GM18873 (cell line): ENCODE results near the gene HPS5.
"Not testable (repeated sequence)": the region's sequence is repeated elsewhere in the genome, so short reads cannot be mapped to it uniquely, and the experiment has no call there.

Source experiments
- ATAC-seq: cut with Tn5 transposase; IDR thresholded peaks from one replicate; pipeline ENCODE4 v1.9.1; 2021; ENCODE audit warnings: mild to moderate bottlenecking, moderate library complexity, moderate number of reproducible peaks; ENCODE audit not compliant: unreplicated experiment, low FRiP score

The HPS5 gene

DNA sequence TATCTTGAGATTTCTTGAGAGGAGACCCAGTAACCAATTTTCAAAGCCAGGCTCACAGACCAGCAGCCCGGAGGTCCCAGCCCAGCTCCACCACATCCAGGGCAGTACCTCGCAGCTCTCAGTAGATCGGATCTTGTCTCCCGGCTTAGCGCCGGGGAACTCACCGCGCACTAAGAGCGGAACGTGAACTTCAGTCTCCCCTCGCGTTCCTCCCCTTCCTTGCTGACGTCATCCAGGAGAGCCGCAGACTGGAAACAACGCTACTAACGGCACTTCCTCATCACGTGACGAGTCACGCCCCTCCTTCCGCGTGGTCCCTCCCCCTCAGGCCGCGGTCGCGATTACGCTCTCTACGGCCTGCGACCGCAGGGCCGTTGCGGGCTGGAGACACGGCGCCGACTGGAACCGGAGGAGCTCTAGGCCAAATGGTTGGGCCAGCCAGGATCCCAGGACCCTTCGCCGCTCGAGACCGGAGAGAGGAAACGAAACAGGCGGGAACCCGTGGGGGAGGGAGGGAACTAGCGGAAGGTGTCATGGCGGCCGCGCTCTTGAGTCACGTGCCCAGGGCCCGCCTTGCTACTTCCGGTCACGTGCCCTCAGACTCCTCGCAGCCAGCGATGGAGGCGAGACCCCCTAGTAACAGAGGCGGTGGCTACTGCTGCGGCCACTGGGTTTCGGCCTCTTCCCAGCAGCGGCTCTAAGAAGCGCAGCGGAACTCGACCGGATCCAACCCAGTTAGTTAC lies at the start of gene HPS5, which contains the start of gene GTF2H1:
HPS5 (minus strand) TSS at position 172 of the 743 bp plus-strand sequence. CDS start 4,282 bp downstream, outside the sequence.
GTF2H1 (plus strand) TSS at position 599 of the 743 bp plus-strand sequence. CDS start 10,508 bp downstream, outside the sequence.
- peak; percentile 82 for ATAC-seq

DNA sequence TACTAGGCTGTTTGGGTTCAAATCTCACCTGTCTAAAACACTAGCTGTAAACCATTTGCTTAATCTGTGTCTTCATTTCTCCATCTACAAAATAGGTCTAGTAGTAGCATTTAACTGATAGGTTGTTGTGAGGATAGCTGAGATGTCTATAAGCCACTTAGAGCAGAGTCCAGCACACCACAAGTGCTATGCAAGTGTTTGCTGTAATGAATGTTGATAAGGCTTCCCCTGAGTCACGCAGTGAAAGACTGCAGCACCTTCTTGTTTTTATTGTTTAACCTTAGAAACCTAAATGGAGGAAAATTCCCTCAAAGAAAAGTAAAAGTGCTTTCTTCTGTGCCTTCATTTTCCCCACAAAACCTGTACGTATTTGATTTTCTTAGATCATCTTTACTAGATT lies 49.3 kb upstream of the HPS5 start:
- ATAC-seq, result no peak

- no peak for ATAC-seq
Measured at GRCh38 chr11:18369398-18369797, 47.5 kb upstream of the HPS5 start.

GRCh38 chr11:18368221-18368620 lies 46.3 kb upstream of the HPS5 start:
- no peak for ATAC-seq

DNA sequence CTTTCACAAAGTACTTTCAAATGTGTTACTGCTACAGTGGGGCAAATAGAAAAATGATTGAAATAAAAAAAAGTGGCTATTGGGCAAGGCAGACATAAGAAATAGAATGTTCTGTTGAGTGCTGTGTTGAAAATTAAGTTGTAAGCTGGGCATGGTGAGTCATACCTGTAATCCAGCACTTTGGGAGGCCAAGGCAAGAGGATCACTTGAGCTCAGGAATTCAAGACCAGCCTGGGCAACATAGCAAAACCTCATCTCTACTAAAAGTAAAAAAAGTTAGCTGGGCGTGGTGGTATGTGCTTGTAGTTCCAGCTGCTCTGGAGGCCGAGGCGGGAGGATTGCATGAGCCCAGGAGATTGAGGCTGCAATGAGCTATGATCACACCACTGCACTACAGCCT lies 45.5 kb upstream of the HPS5 start:
- ATAC-seq, result no peak

GRCh38 chr11:18366286-18366685 lies 44.3 kb upstream of the HPS5 start:
- no peak for ATAC-seq

- ATAC-seq, result no peak
Measured at GRCh38 chr11:18365741-18366140, 43.8 kb upstream of the HPS5 start.

DNA sequence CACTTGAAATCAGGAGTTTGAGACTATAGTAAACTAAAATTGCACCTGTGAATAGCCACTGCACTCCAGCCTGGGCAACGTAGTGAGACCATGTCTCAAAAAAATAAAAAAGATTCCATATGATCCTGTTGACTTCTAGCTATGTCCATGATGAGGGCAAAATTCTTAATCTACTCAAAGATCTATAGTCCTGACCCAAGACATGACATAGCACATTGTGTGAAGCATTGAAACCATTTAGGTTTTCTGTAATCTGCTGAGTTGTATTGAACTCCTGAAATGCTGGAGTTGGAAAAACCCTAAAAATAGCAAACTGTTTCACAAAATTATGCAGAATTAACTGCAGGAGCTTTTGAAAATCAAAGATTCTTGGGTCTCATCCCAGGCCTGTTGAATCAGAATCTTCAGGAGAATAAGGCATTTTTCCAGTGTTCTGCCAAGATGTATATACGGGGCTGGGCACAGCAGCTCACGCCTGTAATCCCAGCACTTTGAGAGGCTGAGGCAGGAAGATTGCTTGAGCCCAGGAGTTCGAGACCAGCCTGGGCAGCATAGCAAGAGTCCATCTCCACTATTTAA lies 42.6 kb upstream of the HPS5 start:
- ATAC-seq, result no peak

- ATAC-seq, result no peak
Measured at GRCh38 chr11:18361154-18361553, 39.2 kb upstream of the HPS5 start.

- no peak for ATAC-seq
Measured at GRCh38 chr11:18358646-18359045, 36.7 kb upstream of the HPS5 start.

DNA sequence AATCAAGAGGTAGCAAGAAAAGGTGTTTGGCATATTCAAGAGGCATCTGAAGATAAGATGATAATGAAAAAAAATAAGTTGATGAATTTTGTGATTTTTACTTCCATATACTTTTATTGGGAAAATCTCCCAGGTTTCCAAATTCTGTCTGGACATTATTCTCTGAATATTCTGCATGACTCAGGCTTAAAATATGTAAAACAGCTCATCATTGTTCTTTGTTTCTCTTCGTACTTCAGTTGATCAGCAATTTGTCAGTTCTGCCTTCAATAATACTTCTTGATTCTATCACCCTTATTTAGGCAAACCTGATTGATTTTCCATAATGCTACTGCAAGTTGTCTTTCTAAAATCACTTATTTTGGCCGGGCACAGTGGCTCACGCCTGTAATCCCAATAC lies 30.6 kb upstream of the HPS5 start:
- ATAC-seq, result no peak

DNA sequence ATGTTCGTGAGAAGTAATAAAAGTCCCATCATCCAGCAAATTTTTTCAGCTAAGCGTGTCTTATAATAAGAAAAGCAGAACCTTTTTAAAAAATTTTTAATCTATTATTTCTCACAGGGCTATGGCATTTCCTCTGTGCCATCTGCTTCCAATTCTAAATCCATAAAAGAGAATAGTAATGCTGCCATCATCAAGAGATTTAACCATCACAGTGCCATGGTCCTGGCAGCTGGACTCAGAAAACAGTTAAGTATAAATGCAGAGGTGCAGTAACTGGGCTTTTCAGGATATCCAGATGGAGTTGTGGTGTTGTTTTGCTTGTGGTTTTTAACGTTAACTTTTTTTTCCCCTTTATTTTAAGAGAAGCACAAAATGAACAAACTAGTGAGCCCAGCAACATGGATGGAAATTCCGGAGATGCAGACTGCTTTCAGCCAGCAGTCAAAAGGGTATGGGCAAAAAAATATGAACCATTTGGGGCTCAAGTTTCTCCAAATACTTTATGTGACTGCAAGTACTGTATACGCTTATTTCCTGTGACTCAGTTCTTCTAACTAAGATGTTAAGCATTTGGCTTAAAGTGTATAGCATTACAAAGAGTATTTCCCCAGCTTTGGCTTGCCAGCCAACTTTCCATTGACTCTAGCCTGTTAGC lies 25.7 kb upstream of the HPS5 start:
- ATAC-seq, result no peak

DNA sequence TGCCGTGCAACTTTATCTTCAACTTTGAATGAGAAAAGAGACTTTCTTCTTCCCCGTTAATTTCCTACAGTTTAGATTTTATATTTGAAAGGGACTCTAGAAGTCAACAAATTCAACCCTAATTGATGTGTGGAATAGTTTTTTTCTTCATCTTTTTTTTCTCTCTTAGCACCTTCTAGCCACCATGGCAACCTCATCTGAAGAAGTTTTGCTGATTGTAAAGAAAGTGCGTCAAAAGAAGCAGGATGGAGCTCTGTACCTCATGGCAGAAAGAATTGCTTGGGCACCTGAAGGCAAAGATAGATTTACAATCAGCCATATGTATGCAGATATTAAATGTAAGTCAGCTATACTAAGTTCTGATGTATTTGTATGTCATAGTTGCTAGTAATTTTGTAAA lies 11.0 kb upstream of the HPS5 start:
- ATAC-seq, result no peak

DNA sequence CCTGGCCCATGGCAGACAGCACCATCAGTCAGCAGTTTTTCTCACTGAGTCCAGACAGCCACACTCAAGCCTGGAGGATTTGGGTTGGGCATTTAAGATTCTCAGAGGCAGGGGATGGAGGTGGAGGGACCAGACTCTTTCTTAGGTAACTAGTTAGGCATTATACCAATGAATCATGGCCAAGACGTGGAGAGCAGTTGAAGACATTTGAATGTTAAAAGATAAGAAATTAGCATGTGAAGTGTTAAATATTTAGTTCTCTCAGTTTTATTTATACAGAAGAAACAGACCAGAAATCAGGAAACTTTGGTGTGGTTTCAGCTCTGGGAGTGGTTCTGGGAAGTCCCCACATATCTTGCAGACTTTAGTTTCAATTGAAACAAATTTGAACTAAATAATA lies 10.4 kb upstream of the HPS5 start:
- ATAC-seq, result no peak

DNA sequence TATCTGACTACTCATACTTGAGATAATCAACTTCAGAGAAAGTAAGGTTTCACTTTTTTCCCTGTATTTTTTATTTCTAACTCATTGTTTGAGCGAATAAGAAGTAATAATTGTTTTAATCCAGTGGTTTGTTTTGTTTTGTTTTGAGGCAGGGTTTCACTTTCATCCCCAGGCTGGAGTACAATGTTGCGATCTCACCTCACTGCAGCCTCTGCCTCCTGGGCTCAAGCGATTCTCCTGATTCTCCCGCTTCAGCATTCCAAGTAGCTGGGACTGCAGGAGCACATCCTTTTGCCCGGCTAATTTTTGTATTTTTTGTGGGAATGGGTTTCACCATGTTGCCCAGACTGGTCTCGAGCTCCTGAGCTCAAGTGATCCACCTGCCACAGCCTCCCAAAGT lies 9.0 kb upstream of the HPS5 start:
- ATAC-seq, result no peak

GRCh38 chr11:18329196-18329870 lies 7.4 kb upstream of the HPS5 start:
- ATAC-seq, result no peak

- ATAC-seq, result no peak
Measured at GRCh38 chr11:18324381-18324780, 2.4 kb upstream of the HPS5 start.

DNA sequence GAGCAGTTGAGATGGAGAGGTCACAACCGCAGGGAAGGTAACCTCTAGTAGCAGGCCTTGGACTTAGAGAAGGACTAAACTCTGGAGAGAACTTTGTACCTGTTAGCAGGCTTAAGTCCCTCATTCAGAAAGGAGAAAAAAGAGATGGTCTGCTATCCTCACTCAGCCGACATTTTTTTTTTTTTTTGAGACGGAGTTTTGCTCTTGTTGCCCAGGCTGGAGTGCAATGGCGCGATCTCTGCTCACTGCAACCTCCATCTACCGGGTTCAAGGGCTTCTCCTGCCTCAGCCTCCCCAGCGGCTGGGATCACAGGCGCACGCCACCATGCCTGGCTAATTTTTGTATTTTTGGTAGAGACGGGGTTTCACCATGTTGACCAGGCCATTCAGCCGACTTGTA lies 1.9 kb upstream of the HPS5 start:
- not testable (repeated sequence) for ATAC-seq

- ATAC-seq, result no peak
Measured at GRCh38 chr11:18322818-18323570, 1.1 kb upstream of the HPS5 start.

DNA sequence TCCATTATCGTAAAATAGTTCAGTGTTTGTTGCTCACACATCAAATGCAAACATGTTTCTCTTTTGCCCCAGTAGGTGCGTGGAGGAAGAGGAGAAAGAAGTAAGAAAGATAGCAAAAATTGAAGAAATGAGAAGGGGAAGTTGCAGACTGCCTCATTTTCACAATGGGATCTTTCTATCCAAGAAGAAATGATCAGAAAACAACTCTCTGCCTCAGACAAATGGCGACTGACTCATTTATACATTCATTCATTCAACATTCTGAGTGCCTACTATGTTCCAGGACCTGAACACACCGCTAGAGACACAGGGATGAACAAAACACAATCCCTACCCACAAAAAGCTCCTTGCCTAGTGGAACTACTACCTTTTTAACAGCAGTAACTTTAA lies 367 bp downstream of the HPS5 start:
- peak; percentile 2 for ATAC-seq
